TTC549 (cell line): ENCODE results near the gene USP46.

ENCODE experiments used
- FAIRE-seq: peaks from 2 replicates; lab custom pipeline; 2012; peaks lifted over from hg19 to GRCh38; lab: Jason Lieb, UNC

The USP46 gene

DNA sequence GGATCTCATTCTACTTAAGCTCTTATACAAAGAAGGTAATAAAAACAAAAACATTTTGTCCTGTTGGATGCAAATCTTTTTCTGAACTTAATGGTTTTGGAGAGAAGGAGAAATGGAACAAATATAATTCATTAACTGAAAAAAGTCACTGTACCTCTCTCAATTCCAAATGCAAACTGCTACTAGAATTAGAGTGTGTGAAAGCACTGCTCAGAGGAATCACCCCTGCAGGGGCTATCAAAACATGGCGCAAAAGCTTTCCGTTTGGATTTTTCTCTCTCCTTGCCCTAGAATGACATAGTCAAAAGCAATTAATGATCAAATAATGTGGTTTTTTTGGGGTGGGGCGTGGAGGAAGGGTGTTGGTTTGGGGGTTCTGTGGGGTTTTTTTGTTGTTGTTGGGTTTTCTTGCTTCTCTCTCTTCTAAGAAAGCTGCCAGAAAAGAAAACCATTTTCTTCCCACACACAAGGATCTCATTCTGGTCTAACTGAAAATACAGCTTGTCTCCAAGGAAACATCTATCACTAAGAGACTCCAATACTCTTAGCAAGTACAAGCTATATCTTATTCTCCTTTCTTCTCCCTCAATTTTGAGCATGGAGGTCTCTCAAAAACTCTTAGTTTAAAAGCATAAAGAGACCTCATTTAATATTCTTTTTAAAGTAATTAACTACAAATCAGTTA, 41.6 kb downstream of the USP46 start:
- no peak for FAIRE-seq

DNA sequence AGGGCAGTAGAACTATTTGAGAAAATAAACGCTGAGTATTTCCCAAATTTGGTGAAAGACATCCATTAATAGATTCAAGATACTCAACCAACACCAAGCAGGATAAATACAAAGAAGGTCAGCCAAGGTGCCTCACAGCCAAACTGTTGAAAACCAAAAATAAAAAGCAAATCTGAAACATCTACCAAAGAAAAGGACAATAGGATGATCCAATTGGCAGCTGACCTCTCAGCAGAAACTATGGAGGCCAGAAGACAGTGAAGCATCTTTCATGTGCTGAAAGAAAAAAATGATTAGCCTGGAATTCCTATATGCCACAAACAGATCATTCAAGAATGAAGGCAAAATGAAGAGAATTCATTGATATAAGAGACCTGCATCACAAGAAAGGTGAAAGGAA, 44.9 kb downstream of the USP46 start:
- no peak for FAIRE-seq

DNA sequence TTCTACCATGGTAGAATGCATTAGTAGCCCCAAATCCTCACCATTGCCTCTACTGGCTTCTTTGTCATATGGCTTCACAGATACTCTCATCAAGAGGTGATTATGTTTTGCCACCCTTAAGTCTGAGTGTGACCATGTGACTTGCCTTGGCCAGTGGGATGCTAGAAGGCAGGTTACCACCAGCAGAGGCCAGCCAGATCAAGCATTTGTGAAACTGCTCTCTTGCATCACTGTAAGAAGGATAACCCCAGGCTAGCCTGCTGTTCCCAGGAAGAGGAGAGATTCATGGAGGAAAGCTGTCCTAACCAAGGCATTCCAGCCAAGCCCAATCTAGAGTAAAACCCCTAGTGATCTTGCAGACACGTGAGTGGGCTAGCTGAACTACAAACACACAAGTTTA, 46.8 kb downstream of the USP46 start:
- FAIRE-seq, result no peak

DNA sequence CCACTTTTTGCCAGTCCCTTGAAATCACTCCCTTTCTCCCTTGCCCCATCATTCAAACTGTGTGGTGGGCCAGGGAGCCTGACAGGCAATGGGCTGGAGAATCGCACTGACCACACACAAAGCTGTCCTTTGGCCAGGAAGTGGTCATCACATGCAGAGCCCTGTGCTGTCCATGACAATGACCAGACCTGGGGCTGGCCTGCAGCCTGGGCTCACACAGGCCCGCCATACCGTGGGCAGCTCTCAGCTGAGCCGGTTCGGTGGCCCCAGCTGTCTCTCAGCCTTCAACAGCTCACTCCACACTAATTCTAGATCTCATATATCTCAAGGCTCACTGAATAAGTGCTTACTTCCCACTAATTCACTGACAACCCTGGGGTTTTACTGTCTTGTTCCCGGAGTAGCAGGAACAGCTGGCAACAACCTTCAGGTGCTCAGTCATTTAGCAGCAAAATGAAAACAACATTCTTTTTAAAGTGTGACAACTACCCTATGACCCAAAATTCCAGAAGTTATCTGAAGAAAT, 48.0 kb downstream of the USP46 start:
- no peak for FAIRE-seq

DNA sequence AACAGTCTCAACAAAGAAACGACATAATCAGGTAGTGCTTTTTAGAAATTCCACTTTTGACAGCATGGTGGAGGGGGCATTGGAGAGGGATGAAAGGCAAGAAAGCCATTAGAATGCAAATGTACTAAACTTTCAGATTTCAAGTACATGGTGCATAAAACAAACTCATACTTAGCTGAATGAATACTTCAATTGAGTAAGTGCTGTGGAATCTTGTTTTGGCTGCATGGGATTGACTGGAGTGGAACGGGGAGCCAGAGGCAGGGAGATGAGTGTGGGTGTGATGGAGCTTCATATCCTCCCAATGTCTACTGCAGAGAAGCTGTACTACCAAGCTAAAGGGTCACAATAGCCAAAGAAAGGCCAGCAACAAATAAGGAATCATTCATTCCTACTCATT, 52.4 kb downstream of the USP46 start:
- no peak for FAIRE-seq

DNA sequence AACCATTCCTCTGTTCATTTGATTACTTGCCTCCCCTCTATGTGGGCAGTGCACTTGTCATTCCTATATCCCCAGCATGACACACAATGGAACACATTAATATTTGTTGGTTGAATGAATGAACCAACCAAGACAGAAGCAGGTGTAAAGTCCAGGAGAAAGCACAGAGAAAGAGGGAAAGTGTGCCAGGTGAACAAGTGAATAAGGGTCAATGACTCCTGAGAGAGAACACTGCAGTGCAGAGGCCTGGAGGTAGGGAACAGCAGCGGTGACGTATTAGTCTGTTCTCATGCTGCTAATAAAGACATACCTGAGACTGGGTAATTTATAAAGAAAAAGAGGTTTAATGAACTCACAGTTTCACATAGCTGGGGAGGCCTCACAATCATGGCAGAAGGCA, 53.1 kb downstream of the USP46 start:
- FAIRE-seq, result no peak

DNA sequence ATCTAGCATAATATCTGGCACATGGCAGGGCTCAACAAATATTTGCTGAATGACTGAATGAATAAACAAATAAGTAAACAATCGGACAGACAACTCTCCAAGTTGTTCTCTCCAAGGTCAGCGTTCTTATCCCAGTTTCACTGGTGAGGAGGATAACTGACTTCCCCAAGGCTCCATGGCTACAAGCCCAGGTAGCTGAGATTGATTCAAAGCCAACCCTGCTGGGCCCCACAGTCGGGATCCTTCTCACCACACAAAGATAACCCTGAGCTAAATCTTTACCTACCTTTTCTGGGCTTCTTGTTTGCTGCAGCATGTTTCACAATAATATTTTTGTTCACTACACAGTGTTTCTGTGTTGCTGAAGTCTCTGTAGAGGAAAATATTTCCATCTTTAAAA, 54.9 kb downstream of the USP46 start:
- no peak for FAIRE-seq

DNA sequence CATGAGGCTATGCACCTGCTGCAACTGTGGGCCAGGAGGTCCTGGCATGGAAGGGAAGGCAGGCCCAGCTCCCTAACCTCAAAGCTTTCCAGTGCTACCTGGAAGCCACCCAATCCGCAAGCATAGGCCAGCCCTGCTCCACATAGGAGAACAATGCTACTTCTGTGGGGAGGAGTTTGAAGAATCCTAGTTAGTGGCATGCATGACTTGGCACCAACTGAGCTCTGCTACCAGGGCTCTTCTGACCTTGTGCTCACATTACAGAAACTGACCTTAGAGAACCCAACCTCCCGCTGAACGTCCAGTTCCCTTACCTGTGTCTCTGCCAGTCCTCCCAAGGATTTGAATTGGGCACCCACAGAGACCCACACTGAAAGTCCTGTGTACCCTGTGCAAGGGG, 58.8 kb downstream of the USP46 start:
- no peak for FAIRE-seq

DNA sequence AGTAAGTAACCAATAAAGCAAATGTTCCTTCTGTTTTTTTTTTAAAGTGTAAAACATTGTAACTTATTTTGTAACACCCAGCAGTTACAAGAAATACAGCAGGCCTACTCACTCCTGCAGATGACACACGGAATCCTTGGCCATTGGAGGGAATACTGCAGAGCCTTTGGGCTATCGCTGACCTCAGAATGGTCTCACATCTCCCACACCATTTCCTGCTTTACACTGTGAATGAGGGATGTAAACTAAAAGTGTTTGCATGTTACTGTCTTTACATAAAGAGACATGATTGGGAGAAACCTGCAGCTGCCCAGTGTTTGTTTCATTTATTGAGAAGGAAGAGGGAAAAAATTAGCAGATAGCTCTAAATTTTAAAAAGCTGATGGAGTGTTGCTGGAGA, 64.1 kb downstream of the USP46 start:
- FAIRE-seq, result no peak

DNA sequence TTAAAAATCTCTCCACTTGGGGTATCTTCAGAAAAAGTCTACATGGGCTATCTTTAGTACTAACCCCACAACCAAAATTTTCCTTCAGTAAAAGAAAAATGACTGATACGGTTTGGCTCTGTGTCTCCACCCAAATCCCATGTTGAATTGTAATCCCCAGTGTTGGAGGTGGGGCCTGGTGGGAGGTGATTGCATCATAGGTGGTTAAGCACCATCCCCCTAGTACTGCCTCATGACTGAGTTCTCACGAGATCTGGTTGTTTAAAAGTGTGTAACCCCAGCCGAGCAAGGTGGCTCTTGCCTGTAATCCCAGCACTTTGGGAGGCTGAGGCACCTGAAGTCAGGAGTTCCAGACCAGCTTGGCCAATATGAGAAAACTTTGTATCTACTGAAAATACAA, 66.8 kb downstream of the USP46 start:
- no peak for FAIRE-seq

DNA sequence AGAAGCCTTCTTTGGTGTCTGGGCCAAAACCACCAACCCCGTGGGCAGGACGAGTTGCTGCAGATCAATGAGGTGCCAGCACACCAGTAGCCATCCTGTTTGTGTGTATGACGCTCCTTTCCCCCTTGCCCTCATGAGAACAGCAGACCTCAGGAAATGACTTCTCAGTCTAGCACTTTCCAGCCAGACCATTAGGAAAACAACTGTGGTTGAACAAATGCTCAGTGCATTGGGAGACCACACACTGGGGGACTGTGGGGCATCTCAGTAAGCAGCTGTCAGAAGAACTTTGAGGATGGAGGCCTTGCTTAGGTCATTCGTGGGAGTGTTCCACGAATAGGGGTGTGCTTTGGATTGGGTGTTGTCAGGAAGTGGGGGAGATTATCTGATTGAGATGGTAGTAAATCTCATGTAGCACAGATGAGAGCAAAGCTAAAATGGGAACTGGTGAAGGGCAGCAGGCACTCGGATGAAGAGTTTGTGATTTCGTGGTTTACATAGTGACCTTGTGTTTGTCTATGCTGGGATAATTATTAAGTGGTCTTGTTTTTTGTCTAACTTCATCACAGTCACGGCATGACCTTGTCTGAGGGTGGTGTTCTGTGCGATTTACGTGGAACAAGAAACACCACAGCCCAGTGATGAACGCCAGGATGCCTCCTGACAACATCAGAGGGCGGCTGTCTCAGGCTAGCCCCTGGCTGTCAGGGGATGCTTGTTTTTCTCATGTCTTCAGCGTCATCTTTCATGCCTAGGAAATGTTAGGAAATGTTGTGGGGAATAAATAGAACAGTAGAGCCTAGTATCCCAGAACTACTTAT, 70.1 kb downstream of the USP46 start:
- FAIRE-seq, result no peak

DNA sequence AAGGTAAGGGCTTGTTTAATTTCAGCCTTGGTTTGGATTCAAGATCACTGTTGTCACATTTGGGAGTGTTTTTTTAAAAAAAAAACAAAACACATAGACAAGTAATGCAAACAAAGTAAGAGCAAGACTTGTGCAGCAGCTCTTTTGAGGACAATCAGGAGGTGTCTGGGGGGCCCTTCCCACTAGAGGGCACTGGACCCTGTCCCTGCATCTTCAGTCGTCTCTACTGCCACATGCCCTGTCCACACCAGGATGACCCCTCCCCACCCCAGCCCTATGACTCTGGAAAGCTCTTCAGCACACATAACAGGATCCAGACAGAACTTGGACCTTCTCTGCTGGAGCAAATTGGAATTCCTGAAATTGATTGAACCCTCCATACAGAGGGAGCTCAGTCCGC, 71.0 kb downstream of the USP46 start:
- FAIRE-seq, result no peak

DNA sequence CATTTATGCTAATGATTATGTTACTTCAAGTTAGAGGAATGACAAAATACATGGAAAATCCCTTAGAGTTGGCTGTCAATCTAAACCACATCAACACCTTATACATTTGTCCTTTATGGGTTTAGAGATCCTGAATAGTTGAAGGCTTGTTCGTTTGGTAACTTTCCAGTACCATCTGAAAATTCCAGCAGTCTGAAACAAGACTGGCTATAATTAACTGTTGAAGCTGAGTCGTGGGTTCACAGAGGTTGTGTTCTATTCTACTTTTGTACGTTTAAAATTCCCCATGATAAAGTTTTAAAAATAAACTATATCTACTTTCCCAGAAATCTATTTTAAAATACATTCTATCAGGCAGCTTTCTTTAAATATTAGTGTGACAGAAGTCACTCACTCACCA, 73.0 kb downstream of the USP46 start:
- no peak for FAIRE-seq

DNA sequence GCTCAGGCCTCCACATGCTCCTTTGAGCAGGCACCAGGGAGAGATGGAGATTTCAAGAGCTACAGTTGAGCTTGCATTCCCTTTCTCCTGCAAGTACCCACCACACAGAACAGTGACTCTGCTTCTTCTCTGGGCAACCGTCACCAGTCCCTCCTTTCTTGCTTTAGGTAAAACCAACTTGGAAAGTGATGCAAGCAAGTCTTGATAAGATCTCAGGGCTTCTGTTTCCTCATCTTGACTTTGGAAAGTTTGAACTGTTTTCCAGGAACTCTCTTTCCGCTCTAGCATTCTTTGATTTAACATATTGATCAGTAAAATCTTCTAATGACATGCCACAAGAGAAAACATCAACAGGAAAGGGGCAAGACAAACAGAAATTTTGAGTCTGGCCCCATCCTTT, 73.7 kb downstream of the USP46 start:
- FAIRE-seq, result no peak

DNA sequence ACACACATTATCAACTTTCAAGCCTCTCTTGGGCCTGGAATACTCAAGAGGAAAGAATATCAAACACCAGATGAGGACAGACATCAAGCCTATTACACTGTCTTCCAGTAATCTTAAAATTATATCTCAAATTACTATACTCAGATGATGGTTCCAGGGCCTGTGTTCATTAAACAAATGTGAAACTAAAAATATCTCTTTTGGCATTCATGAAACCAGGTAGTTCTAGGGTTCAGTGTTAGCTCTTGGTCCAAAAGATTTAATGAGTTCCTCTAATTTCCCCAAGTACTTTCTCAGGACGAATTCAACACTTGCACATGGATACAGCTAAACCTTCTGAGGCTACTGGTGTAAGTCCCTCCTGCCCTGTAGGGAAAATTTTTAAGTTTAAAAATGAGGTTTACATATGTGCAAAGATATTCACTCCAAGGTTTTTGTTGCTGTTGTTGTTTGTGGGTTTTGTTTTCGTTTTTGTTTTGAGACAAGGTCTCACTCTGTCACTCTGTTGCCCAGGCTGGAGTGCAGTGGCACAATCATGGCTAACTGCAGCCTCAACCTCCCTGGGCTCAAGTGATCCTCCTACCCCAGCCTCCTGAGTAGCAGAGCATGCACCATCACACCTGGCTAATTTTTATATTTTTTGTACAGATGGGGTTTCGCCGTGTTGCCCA, 79.4 kb downstream of the USP46 start:
- FAIRE-seq, result no peak

DNA sequence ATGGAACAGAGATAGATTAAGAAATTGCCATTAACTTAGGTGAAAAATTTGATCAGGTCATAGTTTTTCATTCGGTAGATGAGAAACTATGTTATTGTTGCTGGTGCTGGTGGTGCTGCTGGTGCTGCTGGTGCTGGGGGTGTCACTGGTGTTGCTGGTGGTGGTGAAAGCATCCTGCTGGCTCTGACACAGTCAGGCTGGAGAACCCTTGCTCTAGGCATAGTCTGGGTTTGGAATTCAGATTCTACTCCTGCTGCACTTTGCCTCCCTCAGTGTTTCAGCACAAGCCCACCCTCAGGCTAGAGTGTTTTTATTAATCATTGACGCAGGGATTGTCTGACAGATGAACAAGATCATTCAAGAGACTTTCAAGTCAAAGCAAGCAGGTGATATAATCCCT, 80.2 kb downstream of the USP46 start:
- FAIRE-seq, result no peak

DNA sequence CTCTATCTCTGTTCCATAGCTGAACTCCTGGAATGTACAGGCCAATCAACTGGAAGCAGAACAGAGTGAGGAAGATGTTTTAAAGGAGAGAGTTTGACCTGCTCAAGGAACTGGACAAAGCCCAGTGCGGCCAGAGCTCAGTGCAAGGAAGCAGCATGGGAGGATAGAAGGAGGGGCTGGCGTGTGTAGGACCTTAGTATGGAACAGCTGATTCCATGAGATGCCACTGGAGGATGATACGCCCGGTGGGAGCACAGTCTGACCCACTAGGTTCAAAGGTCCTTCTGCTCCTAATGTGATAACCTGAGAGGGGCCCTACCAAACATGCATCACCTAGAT, 81.5 kb downstream of the USP46 start:
- FAIRE-seq, result no peak

DNA sequence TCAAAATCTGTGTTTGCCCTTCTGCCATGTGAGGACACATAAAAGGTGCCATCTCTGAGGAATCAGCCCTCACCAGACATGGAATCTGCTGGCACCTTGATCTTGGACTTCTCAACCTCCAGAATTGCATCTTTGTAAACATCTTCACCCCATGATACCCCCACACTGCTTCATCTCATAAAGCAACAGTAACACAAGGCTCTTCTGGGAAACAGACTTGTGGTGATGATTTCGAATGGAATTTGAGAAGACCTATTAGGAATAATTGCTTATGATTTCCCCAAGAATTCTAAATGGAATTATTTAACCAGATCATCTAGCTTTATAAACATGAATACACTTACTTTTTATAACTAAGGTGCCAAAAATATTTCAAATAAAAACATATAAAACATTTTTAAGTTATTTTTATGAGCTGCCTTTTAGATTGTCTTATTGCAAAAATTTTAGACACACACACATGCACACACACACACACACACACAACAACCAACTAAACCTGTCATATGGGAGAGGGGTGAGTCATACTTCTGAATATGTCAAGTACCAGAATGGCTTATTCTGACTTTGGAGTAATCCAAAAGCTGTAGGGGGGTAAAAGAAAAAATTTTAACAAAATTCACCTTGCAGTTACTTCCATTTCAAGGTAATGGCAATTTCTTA, 82.0 kb downstream of the USP46 start:
- FAIRE-seq, result no peak

DNA sequence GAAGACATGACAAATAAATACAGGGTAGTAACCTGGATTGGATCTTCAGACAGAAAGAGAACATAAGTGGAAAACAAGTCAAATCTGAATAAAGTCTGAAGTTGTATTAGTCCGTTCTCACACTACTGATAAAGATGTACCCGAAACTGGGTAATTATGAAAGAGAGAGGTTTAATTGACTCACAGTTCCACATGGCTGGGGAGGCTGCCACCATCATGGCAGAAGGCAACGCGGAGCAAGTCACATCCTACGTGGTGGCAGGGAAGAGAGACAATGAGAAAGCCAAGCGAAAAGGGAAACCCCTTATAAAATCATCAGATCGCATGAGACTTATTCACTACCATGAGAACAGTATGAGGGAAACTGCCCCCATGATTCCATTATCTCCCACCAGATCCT, 82.8 kb downstream of the USP46 start:
- FAIRE-seq, result no peak

DNA sequence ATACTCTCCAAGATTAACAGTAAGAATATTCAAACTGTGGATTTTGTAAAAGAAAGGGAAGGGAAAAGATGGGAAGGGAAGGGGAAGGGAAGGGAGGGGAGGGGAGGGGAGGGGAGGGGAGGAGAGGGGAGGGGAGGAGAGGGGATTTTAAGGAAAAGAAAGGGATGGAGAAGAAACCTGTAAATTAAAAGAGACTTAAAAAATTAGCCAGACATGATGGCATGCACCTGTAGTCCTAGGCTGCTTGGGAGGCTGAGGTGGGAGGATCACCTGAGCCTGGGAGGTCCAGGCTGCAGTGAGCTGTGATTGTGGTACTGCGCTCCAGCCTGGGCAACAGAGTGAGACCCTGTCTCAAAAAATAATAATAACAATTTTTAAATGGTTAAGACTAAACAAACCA, 83.7 kb downstream of the USP46 start:
- no peak for FAIRE-seq

DNA sequence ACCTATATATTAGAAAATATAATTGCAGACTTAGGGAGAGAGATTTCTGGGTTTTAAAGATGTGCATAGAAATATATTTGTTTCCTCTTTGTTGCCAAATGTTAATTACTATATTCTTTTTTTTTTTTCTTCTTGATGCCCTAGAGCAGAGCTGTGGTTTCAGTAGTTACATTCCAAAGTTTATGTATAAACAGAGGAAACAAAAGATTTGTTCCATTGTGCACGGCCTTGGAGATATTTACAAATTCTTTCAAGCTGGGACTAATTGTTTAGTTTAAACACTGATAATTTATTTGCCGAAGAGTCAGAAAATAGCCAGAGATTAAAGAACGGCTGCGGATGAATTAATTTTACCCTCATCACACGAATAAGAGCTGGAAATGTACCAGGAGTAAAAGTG, 85.1 kb downstream of the USP46 start:
- FAIRE-seq, result no peak

DNA sequence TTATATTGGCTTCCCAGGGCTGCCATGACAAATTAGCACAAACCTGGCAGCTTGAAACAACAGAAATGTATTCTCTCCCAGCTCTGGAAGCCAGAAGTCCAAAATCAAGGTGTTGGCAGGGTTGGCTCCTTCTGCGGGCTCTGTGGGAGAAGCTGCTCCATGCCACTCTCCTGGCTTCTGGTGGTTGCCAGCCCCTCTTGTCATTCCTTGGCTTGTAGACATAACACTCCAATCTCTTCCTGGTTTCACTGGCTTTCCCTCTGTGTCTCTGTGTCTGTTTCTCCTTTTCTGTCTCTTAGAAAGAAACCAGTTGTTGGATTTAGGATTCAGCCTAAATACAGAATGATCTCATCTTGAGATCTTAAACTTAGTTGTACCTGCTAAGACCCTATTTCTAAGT, 85.5 kb downstream of the USP46 start:
- no peak for FAIRE-seq

DNA sequence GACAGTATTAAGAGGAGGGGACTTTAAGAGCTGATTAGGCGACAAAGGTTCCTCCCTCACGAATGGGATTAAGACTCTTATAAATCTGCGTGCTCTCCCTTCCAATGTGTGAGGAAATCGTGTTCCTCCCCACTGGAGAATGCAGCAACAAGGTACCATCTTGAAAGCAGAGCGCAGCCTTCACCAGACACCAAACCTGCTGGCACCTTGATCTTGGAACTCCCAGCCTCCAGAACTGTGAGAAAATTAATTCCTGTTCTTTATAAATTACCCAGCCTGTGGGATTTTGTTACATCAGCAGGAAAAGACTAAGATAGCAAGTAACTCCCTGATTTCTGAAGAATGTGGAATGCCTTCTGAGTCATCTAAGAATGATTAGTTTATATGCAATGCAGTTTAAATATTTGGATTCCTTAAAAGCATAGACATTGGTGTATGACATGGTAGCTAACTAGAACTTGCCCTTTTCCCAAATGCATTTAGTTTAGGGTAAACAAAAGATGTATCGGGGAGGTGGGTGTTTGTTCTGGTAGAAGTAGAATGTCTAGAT, 86.1 kb downstream of the USP46 start:
- FAIRE-seq, result no peak
